Left hindlimb (tissue), 1 donor: ENCODE results near the gene INPP5B.
"Not testable (repeated sequence)": the region's sequence is repeated elsewhere in the genome, so short reads cannot be mapped to it uniquely, and the experiment has no call there.

ENCODE experiments used
- DNase-seq: peaks from one replicate; pipeline ENCODE4 v3.0.0-alpha.2; 2018

The INPP5B gene

GRCh38 chr1:37910886-37911285 lies 36.0 kb downstream of the INPP5B start:
- DNase-seq = not testable (repeated sequence)

- not testable (repeated sequence) for DNase-seq
Measured at GRCh38 chr1:37908531-37908930, 38.3 kb downstream of the INPP5B start.

DNA sequence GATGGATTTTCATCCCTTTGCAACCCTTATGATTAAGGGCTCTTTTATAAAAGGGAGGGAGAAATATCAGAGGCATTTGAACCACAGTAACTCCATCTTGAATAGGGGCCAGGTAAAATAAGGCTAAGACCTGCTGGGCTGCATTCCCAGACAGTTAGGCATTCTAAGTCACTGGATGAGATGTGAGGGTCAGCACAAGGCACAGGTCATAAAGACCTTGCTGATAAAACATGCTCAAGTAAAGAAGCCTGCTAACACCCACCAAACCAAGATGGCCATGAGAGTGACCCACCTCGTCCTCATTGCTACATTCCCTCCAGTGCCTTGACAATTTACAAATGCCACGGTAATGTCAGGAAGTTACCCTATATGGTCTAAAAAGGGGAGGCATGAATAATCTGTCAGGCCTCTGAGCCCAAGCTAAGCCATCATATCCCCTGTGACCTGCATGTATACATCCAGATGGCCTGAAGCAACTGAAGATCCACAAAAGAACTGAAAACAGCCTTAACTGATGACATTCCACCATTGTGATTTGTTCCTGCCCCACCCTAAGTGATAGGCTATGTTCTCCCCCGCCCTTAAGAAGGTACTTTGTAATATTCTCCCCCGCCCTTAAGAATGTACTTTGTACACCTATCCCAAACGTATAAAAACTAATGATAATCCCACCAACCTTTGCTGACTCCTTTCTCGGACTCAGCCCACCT lies 39.3 kb downstream of the INPP5B start:
- not testable (repeated sequence) for DNase-seq

- DNase-seq = not testable (repeated sequence)
Measured at GRCh38 chr1:37906591-37906990, 40.3 kb downstream of the INPP5B start.

DNA sequence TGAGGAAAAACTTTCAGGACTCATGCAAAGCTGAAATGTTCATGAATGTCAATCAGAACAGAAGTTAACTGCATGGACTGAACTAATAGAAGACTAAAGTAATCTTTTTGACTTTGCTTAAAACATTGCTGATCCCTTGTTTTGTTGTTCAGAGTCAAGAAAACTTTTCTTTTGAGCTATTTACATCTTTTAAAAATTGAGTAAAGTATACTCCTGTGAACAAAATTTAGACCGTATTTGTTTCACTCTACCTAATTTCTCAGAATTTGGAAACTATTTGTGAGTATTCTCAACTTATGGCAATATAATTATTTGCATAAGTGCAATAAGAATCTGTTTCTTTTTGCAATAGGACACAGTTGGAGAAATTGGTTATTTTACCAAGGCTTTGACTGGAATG lies 41.1 kb downstream of the INPP5B start:
- no peak for DNase-seq

DNA sequence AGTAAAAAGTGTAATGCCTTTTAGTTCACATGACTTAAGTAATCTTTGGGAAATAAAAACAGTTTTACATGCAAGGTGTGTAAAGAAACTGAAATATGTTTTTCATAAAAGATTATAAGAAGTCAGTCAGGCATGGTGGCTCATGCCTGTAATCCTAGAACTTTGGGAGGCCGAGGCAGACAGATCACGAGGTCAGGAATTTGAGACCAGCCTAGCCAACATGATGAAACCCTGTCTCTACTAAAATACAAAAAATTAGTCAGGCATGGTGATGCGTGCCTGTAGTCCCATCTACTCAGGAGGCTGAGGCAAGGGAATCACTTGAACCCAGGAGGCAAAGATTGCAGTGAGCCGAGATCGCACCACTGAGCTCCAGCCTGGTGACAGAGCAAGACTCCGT lies 42.9 kb downstream of the INPP5B start:
- DNase-seq = not testable (repeated sequence)

GRCh38 chr1:37902983-37903382 lies 43.9 kb downstream of the INPP5B start:
- DNase-seq = no peak

GRCh38 chr1:37901893-37902225 lies 45.0 kb downstream of the INPP5B start:
- DNase-seq = no peak

- DNase-seq = no peak
Measured at GRCh38 chr1:37901191-37901892, 45.5 kb downstream of the INPP5B start.

- DNase-seq = not testable (repeated sequence)
Measured at GRCh38 chr1:37897563-37897962, 49.3 kb downstream of the INPP5B start.

GRCh38 chr1:37893673-37894072 lies 53.2 kb downstream of the INPP5B start:
- DNase-seq = no peak

DNA sequence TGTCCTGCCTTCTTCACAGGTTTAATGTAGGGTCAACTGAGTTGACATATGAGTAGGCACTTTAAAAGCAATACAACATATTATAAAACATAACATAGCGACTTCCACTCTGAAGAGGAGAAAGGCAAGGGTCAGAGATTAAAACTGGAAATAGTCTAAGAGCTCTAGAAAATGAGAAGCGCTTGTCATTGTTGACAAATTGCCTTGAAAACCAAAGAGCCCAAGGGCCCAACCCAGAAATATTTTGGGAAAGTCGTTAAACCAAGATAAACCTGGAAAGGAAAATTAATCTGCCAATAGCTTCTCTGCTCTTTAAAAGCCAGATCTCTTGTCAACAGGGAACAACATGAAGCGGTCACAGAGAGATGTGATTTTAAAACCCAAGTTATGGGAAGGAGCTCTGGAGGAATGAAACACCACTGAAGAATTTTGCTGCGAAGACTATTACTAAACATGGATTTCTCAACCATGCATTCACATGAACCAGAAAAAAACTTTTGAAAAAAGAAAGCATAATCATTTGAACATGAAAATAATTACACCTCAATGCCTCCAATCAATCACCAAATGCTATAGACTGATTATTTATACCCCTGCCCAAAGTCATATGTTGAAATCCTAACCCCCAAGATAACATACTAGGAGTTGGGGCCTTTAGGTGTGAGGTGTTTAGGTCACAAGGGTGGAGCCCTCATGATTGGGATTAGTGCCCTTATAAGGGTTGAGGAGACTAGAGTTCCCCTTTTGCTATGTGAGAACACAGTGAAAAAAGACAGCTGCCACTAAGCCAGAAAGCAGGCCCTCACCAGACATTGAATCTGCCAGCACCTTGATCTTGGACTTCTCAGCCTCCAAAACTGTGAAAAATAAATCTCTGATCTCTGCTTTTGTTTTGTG lies 54.5 kb downstream of the INPP5B start:
- no peak for DNase-seq

DNA sequence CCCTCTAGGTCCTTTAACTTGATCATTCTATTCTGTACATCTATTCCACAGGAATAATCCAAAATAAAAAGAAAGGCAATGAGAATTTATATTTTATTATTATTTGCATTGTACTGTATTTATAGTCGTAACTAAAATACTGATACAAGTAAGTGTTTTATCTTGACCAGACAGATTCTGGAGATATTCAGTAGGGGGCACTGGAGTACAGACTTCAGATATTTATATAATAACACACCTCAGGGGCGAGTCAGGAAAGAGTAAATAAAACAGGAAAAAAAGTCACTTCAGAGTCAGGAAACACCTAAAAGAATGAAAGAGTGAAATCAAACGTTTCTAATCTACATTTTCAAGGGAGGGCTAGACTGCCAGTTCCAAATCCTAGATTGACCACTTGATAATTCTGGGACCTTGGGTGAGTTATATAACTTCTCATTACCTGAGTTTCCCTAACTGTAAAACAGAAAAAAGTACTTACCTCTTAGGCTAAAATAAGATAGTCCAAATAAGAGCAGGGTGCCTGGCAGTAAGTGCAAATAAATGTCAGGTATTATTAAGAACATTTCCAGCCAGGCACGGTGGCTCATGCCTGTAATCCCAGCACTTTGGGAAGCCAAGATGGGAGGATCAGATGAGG lies 56.4 kb downstream of the INPP5B start:
- no peak for DNase-seq

- no peak for DNase-seq
Measured at GRCh38 chr1:37888022-37888700, 58.7 kb downstream of the INPP5B start.

DNA sequence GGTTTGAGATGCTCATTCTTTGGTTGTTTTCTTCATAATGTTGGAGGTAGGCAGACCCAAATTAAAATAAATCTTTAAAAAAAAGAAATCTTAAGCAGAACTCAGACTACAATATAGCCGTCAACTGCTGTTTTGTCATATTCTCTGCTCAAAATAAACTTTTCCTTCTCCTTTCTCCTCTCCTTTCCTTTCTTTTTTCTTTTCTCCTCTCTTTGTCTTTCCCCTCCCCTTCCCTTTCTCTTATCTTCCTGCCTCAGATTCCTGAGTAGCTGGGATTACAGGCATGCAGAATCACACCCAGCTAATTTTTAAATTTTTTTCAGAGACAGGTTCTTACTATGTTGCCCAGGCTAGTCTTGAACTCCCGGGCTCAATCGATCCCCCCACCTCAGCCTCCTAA lies 62.7 kb downstream of the INPP5B start:
- DNase-seq = no peak

DNA sequence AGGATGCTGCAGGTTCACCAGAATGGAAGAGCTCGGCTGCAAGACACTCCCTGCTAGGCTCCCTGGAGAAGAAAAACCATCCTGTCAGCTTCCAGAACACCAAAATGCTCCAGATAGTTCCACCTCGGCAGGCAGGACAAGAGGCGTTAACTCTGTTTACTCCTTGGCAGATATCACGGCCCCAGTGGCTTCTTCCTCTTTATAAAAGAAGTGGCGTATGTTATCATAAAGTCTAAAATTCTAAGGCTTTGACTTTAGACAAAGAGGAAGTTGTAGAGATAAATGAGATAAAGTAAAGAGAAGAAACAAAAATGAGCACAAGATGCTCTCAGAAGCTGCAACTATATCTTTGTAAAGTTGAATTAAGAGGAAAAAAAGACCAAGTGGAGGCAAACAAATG lies 63.2 kb downstream of the INPP5B start:
- DNase-seq = no peak

DNA sequence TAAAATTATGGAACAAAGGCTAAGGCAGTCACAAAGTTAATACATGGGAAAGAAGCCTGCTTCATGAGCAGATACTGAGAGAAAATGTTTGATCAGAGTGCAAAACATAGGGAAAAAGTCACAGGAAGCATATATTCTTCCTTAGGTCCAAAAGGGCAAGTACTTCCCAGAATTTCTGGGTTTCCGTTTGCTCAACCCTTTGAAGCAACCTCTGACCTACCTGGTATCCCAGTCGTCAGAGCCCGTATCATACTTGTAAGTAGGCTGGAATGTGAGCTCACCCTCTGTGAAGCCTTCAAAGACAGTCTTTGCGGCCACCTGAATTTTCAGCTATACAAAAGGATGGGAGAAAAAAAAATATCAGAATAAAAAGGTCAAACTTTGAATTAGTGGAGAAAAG lies 67.0 kb downstream of the INPP5B start:
- DNase-seq = no peak

DNA sequence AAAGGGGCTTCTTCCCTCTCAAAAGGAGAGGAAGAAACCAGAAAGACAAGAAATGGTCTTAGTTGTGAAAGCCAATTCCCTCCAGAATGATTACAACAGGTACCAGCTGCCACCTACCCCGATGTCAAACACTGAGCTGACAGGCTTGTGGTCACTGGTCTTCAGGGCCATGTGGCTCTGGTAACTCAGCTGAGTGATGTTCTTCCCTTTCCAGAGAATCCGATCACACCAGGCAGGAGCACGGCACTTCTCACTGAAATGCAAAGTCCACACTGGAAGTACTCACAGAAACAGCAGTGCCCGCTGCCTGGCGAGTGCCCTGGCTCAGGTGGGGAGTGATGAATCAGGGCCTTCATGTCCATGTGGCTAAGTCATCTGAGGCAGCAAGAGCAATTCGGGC lies 68.8 kb downstream of the INPP5B start:
- no peak for DNase-seq

DNA sequence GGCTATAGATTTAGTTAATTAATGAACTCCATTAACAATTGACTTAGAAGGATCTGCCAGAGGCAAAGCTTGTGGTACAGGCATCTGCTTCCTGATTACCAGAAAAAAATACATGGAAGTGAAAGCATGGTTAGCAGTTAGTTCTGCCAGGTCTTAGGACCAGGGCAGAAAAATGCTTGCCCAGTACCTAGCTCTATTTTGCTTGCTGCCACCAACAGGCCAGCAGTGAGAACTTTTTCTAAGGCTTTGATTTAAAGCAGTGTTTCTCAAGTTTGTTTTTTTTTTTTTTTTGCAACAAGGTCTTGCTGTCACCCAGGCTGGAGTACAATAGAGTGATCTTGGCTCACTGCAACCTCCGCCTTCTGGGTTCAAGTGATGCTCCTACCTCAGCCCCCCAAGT lies 71.0 kb downstream of the INPP5B start:
- no peak for DNase-seq

DNA sequence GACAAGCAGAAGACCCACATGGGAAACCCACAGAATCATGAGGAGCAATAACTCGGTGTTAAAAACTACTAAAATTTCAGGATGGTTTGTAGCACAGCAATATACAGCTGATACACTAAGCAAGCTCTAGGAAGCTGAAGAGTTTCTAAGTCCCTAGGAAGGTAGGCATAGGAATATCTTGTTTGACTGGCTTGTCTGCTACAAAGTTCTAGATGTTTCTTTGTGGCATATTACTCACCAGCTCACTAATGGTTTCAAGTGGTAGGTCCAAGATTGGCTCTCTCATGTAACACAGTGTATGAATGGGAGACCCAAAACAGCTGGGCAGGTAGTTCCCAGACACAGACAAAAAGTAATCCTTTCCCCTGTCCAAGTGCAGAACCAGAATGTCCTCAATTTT lies 74.2 kb downstream of the INPP5B start:
- no peak for DNase-seq

GRCh38 chr1:37868466-37868865 lies 78.4 kb downstream of the INPP5B start:
- DNase-seq = no peak

DNA sequence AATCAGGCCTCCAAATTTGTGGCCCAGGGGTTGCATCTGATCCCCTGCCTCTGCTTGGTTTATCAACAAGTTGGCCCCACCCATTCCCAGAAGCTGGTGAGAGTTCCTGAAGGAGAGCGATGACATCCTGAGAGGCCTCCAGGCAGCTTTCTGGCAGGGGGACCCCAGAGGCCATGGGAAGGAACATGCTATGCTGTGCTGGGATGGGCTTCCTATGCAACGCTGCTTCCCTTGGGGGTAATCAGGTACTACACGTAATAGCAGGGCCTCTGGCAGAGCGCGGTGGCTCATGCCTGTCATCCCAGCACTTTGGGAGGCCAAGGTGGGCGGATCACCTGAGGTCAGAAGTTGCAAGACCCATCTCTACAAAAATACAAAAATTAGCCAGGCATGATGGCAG lies 79.1 kb downstream of the INPP5B start:
- DNase-seq = no peak

DNA sequence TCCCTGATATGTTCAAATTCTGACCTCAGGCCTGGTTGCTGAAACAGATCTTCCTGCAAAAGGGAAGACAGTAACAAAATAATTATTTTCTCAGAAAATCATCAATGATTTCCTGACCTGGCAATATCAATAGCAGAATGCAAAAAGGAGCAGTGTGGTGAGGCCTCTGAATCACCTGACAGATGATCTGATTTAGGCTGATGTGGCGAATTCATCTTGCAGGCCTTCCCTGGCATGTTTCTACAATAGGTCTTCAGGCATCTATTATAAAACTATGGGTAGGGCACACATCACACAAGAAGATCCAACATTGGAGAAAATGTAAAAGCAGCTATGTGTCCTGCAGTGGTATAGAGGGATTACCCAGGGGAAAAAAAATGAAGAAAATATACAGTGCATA lies 80.4 kb downstream of the INPP5B start:
- no peak for DNase-seq
